Glomerular visceral epithelial cell (primary cell): ENCODE measurements around the gene RELN.
"Not testable (repeated sequence)": the region's sequence is repeated elsewhere in the genome, so short reads cannot be mapped to it uniquely, and the experiment has no call there.

ENCODE experiments used
- DNase-seq: peaks from one replicate; pipeline ENCODE4 v3.0.0-alpha.2; 2016; ENCODE audit errors: extremely low spot score

RELN gene

DNA sequence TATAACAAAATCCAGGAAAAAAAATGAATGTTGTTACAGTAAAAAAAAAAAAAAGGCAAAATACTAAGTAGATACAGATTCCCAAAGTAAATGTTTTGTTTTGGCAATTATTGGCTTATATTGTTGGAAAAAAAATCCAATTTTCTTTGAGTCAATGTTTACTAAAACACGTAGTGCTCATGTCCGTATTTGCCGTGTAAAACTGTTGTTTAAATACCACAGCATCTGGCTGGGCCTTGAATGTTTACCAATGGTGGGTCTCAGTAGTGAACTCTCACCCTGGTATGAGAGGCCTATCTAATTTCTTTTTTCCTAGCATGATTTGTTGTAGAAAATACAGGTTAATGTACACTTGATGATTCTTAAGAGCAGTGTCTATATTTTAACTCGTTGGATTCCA is 502.0 kb downstream of the RELN start:
- no peak for DNase-seq

DNA sequence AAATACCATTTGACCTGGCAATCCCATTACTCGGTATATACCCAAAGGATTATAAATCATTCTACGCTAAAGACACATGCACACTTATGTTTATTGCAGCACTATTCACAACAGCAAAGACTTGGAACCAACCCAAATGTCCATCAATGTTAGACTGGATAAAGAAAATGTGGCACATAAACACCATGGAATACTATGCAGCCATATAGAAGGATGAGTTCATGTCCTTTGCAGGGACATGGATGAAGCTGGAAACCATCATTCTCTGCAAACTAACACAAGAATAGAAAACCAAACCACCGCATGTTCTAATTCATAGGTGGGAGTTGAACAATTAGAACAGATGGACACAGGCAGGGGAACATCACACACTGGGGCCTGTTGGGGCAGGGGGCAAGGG is 502.6 kb downstream of the RELN start:
- DNase-seq: not testable (repeated sequence)

DNA sequence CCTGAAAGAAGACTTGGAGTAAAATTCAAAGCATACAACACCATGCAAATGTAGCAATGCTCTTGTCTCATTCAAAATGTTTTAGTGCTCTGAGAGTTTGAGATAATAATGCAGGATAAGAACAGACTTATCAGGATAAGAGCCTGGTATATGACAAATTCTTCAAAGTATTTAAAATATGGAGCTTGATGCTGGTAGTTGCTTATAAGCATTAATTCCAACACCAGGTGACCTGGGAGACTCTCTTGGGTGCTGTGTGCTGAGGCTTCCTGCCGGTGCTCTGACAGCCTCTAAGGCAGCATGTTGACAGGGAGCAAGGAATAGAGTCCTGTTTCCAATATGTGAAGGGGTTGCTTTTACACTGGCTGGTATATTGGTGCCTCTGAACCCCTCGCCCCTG is 508.7 kb downstream of the RELN start:
- no peak for DNase-seq

DNA sequence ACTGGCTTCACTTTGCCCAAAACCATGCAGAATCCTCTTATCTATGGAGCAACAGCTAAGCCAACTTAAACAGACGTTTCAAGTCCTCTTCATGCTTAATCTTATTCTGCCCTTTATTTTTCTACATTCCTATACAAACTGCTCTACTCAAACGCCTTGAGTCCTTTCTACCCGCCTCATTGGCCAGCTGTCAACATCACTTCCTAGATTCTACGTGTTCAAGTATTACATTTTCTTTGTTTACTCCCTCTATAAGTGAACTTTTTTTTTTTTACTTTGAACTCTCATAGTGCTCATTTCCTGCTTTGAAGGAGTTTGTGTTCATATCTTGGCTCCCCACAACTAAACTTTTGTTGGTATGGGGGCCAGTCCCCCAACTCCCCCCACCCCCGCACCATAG is 514.5 kb downstream of the RELN start:
- no peak for DNase-seq

GRCh38 chr7:103469095-103469948 is 520.1 kb downstream of the RELN start:
- DNase-seq: no peak

DNA sequence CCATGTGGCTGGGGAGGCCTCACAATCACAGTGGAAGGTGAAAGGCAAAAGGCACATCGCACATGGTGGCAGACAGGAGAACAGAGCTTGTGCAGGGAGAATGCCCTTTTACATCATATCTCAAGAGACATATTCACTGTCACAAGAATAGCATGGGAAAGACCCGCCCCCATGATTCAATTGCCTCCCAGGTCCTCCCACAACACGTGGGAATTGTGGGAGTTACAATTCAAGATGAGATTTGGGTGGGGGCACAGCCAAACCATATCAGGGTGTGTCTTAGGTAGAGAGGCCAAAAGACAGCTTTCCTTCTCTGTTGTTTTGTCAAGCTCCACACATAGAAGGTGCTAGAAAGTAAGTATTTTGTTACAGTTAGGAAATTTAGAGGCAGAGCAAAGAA is 522.6 kb downstream of the RELN start:
- DNase-seq: no peak

GRCh38 chr7:103462358-103462757 is 527.1 kb downstream of the RELN start:
- DNase-seq: no peak

GRCh38 chr7:103447073-103447960 is 542.1 kb downstream of the RELN start:
- peak; percentile 51 for DNase-seq

DNA sequence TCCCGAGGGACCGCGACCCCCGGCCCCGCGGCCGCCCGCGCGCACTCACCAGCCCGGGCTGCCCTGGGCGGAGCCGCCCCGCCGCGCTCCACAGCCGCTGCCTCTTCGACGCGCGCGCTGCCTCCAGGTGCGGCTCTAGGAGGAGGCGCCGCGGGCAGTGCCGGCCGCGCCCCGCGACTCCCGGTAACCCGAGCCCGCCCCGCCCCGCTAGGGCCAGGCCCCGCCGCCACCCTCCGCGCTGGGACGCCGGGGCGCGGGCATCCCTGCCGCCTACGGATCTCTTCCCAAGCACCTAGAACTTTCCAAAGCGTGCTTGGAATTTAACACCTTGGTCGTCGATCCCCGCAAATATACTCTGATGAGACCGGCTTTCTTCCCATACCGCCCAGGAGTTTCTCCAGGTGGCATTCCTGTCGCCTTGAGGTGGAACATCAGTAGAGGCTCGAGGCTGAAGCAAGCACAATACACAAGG is 543.4 kb downstream of the RELN start, which contains the start of gene SLC26A5:
Gene SLC26A5, minus strand, starts transcription at position 159 of the 472 bp plus-strand sequence. CDS start 24,693 bp downstream, outside the sequence.
- DNase-seq: peak; percentile 10

DNA sequence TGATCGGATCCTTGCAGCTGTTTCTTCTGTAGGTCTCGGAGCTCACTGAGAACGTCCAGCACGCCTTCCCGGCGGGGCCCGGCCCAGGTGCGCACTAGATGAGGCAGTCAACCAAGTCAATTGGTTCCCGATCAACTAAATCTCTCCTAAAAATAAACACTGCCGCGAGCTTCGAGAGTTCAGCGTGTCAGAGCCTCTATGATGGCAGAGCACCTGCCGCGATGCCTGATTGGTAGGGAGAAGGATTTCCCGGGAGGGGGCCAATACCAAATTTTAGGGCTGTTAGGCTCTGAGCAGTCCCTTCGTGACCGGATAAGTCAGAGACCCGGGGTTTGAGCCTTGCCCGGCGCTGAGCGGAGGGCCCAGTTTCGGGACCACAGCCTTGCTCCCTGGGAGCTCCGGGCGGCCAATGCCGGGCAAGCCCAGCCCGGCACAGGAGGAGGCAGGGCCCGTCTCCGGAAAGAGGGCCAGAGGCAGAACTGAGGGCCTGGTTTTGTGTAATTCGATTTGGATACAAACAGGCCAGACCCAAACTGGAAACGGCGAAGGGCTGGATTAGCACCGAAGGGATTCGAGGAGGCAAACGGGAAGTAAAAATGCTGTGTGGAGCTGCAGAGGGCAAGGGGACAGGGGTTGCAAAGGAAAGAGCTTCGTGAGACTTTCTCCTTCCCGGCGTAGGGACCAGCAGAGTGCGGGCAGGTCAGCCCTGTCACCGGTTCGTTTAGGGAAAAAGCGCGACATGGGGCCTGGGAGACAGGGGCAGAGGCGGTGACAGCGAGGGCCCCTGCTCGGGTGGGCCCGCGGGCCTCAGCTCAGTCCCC is 544.0 kb downstream of the RELN start:
- no peak for DNase-seq

GRCh38 chr7:103439661-103440060 is 549.8 kb downstream of the RELN start:
- DNase-seq: no peak

- DNase-seq: no peak
These were observed 551.8 kb downstream of the RELN start for GRCh38 chr7:103437623-103438022.

GRCh38 chr7:103432712-103433111 is 556.7 kb downstream of the RELN start:
- DNase-seq: no peak

DNA sequence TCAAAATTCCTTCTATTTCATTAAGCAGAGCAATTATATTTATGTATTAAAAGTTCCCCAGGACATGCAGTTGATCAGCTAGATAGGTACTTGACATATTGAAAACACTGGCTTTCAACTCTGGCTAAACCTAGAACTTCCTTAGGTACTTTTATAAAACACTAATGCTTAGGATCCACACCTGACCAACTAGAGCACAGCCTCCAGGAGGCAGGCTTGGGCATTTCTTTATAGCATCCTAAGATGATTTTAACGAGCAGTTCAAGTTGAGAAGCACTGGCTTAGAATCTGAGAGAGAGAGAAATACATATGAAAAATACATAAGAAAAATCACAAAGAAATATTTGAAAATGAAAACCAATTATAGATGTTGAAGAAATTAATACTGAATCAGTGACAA is 564.3 kb downstream of the RELN start:
- DNase-seq: no peak

- DNase-seq: no peak
These were observed 565.8 kb downstream of the RELN start for GRCh38 chr7:103423467-103424179.
